Measurements from ENCODE around the gene JMJD4. TPM values are rescaled to one million over a fixed set of nuclear protein-coding genes. Genes with fewer than 3 reads are reported as not detected.

JMJD4 gene
- total and polyA plus RNA-seq, 4 donors: 10.6 to 14.4 (median 12.6) TPM

DNA sequence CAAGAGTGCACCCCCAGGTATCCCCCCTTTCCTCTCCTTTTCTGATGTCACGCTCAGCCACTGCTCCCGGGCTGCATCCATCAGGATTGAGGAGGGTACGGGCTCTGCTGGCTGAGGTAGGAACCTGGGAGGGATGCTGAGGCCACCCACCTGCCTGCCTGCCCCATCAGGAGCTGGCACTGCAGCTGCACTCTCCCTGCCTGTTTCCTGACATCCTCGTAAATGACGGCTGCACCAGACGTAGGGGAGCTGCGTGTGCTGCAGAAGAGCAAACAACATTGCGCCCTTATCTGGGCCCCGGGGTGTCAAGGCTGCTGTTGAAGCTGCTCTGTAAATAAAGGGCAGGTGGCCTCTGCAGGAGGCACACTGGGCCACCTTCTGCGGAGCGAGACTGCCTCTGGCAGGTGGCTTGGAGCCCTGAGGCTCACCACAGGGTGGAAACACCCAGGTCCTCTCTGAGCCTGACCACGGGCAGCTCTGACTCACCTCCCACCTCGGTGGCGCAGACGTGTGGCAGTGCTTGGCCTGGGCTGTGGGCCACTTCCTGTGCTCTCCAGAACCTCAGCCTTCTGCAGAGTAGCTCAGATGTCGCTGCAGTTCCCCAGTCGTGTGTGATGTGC, 31.0 kb upstream of the JMJD4 start:
- ATAC-seq (ENCODE audit: low FRiP score): no peak
- peaks cover 0 to 9% of the 10 kb centered on the region in 2 donors for H3K36me3 ChIP-seq (ENCODE audit: control insufficient read depth in 1 of 2, insufficient read depth in 2 of 2, low read length in 1 of 2)
- DNase-seq: peak in 1 of 2 donors; percentile 71
- intact Hi-C loops (cut with DNase I): loop anchor here in 1 of 2 donors (10.0 kb wide), 1 partner anchor 119 kb away; no protein-coding TSS in a partner anchor
- H3K27ac ChIP-seq (ENCODE audit: low read depth in 1 of 2, low read length in 2 of 2): no peak overlapping the region
- WGBS, 2 donors: 79 to 83% methylated on average over 17 of the region's 17 CpGs
- H3K27me3 ChIP-seq (ENCODE audit: control insufficient read depth in 1 of 2, insufficient read depth in 2 of 2, low read length in 1 of 2): no peaks in the 10 kb centered on the region
- H3K4me1 ChIP-seq (ENCODE audit: control insufficient read depth in 1 of 2, insufficient read depth in 2 of 2, low read length in 2 of 2): no peaks in the 10 kb centered on the region
- no peaks in the 10 kb centered on the region for H3K9me3 ChIP-seq (ENCODE audit: control insufficient read depth, low read length)
- no peak overlapping the region for H3K4me3 ChIP-seq (ENCODE audit: low read length in 2 of 2)

DNA sequence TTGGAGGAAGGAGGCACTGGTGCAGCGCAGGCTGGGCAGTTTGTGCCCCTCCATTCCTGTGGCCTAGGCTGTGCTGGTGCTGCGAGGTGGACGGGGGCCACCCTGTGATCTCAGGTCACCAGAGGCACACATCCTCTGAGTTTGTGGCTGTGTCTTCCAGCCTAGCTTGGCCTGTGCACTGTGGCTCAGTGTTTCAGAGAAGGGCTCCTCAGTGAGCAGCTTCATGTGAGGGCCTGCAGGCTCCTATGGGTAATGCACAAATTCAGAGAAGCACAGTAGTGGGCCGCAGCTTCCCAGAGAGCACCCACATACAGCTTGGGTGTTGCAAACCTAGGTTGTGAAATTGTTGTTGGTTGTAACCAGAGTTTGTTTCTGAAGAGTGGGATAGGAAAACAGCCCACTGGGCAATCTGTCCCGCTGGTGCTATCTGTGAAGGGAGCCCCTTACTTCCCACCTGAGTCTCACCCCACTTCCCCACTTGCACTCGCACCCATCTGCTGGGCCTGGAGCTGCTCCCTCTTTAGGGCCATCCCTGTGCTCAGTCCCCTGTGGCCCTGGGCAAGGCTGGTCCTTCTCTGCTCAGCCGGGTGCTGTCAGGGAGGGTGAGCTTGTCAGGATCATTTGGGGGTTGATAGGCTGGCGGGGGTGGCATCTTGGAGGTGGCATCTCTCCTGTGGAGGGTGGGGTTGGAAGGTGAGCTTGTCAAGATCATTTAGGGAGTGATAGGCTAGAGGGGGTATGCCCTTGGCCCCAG, 30.3 kb upstream of the JMJD4 start:
- no peak overlapping the region for H3K4me3 ChIP-seq (ENCODE audit: low read length in 2 of 2)
- H3K27me3 ChIP-seq (ENCODE audit: control insufficient read depth in 1 of 2, insufficient read depth in 2 of 2, low read length in 1 of 2): no peaks in the 10 kb centered on the region
- intact Hi-C loops (cut with DNase I): loop anchor here in 1 of 2 donors (10.0 kb wide), 1 partner anchor 119 kb away; no protein-coding TSS in a partner anchor
- peak in 1 of 2 donors; percentile 41 for DNase-seq
- ATAC-seq (ENCODE audit: low FRiP score): no peak
- H3K36me3 ChIP-seq (ENCODE audit: control insufficient read depth in 1 of 2, insufficient read depth in 2 of 2, low read length in 1 of 2): peaks cover 0 to 9% of the 10 kb centered on the region in 2 donors
- H3K27ac ChIP-seq (ENCODE audit: low read depth in 1 of 2, low read length in 2 of 2): no peak overlapping the region
- 94 to 95% methylated on average over 8 of the region's 8 CpGs for WGBS, 2 donors
- H3K4me1 ChIP-seq (ENCODE audit: control insufficient read depth in 1 of 2, insufficient read depth in 2 of 2, low read length in 2 of 2): no peaks in the 10 kb centered on the region
- no peaks in the 10 kb centered on the region for H3K9me3 ChIP-seq (ENCODE audit: control insufficient read depth, low read length)

DNA sequence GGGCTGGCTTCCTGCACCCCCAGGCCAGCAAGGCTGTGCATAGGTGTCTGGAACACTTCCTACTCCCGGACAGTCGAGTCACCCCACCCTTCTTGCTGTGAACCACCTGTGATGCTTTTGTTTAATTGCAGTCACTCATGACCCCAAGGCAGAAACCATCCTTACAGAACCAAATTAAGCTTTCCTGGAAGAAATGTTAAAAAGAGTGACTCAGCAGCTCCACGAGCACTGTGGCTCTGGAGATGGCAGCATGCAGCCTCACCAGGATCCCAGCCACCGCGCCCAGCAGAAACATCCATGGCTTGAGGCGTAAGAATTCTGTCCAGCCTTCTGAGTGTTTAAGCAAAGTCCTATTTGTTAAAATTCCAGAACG, 28.9 kb upstream of the JMJD4 start:
- WGBS, 2 donors: 90 to 93% methylated on average over 7 of the region's 7 CpGs
- Histone ChIP-seq H3K27ac (ENCODE audit: low read depth in 1 of 2, low read length in 2 of 2) (no peak overlapping the region), H3K4me1 (ENCODE audit: control insufficient read depth in 1 of 2, insufficient read depth in 2 of 2, low read length in 2 of 2) (no peaks in the 10 kb centered on the region), H3K9me3 (ENCODE audit: control insufficient read depth, low read length) (no peaks in the 10 kb centered on the region), H3K4me3 (ENCODE audit: low read length in 2 of 2) (no peak overlapping the region), H3K36me3 (ENCODE audit: control insufficient read depth in 1 of 2, insufficient read depth in 2 of 2, low read length in 1 of 2) (peaks cover 0 to 9% of the 10 kb centered on the region in 2 donors), H3K27me3 (ENCODE audit: control insufficient read depth in 1 of 2, insufficient read depth in 2 of 2, low read length in 1 of 2) (no peaks in the 10 kb centered on the region)
- ATAC-seq (ENCODE audit: low FRiP score): no peak
- intact Hi-C loops (cut with DNase I): loop anchor here (5.0 to 10.0 kb wide), 2 partner anchors 121 to 183 kb away; partner anchors contain the start of gene WNT9A (in 1 of the 2)
- no peak for DNase-seq

DNA sequence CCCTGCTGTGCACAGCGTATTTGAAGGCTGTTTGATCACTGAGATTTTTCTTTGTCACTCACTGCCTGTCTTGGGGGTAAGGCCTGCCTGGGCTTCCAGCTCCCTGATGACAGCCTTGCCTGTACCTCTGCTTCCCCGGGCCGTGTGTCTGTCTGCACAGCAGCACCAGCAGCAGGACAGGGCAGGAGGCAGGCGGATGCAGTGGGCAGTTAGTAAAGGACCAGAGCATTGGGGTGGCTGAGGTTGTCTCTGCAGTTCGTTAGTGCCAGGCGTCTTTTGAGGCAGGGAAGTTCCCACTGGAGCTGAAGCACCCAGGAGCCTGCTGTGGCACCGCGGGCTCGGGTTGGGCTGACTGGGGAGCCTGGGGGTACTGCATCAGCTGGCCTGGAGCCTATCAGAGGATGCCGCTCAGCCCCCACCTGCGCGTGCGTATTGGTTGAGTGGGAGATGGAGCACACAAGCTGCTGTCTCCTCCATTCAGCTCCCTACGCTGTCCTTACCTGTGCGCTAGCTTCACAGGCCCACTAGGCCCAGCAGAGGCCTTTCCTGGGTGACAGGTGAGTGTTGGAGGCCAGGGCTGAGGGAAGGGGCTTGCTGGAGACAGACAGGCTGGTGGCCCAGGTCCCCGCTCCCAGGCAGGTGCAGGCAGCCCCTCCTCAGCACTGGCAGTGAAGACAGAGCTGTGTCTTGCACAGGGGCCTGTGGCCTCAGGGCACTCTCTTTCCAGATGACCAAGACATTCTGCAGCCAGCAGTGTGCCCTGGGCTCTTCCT, 28.3 kb upstream of the JMJD4 start:
- Histone ChIP-seq H3K4me1 (ENCODE audit: control insufficient read depth in 1 of 2, insufficient read depth in 2 of 2, low read length in 2 of 2) (no peaks in the 10 kb centered on the region), H3K4me3 (ENCODE audit: low read length in 2 of 2) (no peak overlapping the region), H3K27ac (ENCODE audit: low read depth in 1 of 2, low read length in 2 of 2) (no peak overlapping the region), H3K36me3 (ENCODE audit: control insufficient read depth in 1 of 2, insufficient read depth in 2 of 2, low read length in 1 of 2) (peaks cover 0 to 7% of the 10 kb centered on the region in 2 donors), H3K9me3 (ENCODE audit: control insufficient read depth, low read length) (no peaks in the 10 kb centered on the region), H3K27me3 (ENCODE audit: control insufficient read depth in 1 of 2, insufficient read depth in 2 of 2, low read length in 1 of 2) (no peaks in the 10 kb centered on the region)
- intact Hi-C loops (cut with DNase I): loop anchor here (5.0 to 10.0 kb wide), 2 partner anchors 121 to 184 kb away; partner anchors contain the start of gene WNT9A (in 1 of the 2)
- ATAC-seq (ENCODE audit: low FRiP score): no peak
- 95% methylated on average over 16 of the region's 16 CpGs for WGBS, 2 donors
- peak in 1 of 2 donors; percentile 66 for DNase-seq

DNA sequence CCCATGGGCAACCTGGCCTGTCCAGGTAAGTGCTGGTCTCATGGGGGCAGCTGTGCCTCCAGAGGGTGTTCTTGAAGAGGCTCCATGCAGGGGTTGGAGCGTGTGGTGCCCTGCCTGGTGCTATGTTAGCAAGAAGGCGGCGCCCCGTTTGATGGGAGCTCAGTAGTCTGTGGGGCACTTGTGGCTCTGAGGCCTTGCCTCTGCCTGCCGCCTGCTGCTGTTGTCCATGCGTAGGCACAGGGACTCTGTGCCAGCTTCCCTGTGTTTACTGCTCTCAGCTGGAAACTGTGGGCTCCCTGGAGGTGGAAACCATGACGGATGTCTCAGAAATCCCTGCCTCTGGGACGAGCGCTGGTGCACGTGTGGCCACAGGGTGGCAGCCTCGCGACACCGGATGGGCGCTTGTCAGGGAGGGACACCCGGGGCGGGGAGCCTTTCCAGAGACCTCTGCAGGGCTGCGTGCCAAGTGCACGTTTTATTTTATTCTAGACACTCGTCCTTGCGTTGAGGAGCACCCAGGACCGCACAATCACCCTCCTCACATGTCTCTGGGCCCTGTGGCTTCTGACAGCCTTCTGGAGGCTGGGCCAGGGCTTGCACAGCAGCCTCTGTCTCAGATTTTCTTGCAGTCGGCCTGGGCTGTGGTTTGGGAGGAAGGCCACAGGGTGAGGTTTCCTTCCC, 27.3 kb upstream of the JMJD4 start:
- DNase-seq (peak; percentile 84 to 94), ATAC-seq (ENCODE audit: low FRiP score) (peak; percentile 86)
- Histone ChIP-seq H3K9me3 (ENCODE audit: control insufficient read depth, low read length) (no peaks in the 10 kb centered on the region), H3K36me3 (ENCODE audit: control insufficient read depth in 1 of 2, insufficient read depth in 2 of 2, low read length in 1 of 2) (peaks cover 0 to 4% of the 10 kb centered on the region in 2 donors), H3K27me3 (ENCODE audit: control insufficient read depth in 1 of 2, insufficient read depth in 2 of 2, low read length in 1 of 2) (no peaks in the 10 kb centered on the region), H3K4me3 (ENCODE audit: low read length in 2 of 2) (no peak overlapping the region), H3K4me1 (ENCODE audit: control insufficient read depth in 1 of 2, insufficient read depth in 2 of 2, low read length in 2 of 2) (no peaks in the 10 kb centered on the region), H3K27ac (ENCODE audit: low read depth in 1 of 2, low read length in 2 of 2) (no peak overlapping the region)
- intact Hi-C loops (cut with DNase I): loop anchor here (5.0 to 10.0 kb wide), 2 partner anchors 122 to 185 kb away; partner anchors contain the start of gene WNT9A (in 1 of the 2)
- 15% methylated on average over 22 of the region's 22 CpGs for WGBS, 2 donors

DNA sequence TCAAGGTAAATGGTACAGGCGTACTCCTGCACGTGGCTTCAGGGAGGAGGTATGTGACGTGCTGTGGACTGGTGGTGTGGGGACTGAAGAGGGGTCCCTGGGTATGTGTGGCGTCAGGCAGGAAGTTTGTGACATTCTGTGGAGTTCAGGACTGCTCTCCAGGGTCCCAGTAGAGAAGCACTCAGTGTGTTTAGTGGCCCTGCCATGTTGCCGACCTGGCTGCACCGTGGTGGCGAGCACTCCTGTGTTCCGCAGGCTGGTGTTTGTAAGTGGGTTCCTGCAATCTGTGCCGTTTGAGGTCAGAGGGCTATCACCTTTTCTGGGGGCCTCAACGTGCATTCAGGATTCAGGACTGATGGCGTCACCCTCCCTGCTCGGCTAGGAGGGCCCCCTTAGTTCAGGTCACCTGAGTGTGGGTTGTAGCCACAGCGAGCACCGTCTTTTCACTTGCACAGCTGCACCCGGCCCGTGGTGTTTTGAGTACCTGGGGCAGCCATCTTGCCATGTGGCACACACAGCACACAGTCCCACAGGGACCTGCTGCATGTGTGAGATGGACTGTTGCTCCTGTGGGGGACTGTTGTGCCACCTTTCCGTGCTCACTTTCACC, 26.6 kb upstream of the JMJD4 start:
- no peaks in the 10 kb centered on the region for H3K9me3 ChIP-seq (ENCODE audit: control insufficient read depth, low read length)
- DNase-seq (peak in 1 of 2 donors; percentile 64), ATAC-seq (ENCODE audit: low FRiP score) (no peak)
- no peaks in the 10 kb centered on the region for H3K36me3 ChIP-seq (ENCODE audit: control insufficient read depth in 1 of 2, insufficient read depth in 2 of 2, low read length in 1 of 2)
- H3K27ac ChIP-seq (ENCODE audit: low read depth in 1 of 2, low read length in 2 of 2): no peak overlapping the region
- 82 to 84% methylated on average over 17 of the region's 17 CpGs for WGBS, 2 donors
- H3K27me3 ChIP-seq (ENCODE audit: control insufficient read depth in 1 of 2, insufficient read depth in 2 of 2, low read length in 1 of 2): no peaks in the 10 kb centered on the region
- H3K4me3 ChIP-seq (ENCODE audit: low read length in 2 of 2): no peak overlapping the region
- intact Hi-C loops (cut with DNase I): loop anchor here (1.0 to 10.0 kb wide), 3 partner anchors 123 to 186 kb away; partner anchors contain the start of gene WNT9A (in 1 of the 2)
- no peaks in the 10 kb centered on the region for H3K4me1 ChIP-seq (ENCODE audit: control insufficient read depth in 1 of 2, insufficient read depth in 2 of 2, low read length in 2 of 2)

DNA sequence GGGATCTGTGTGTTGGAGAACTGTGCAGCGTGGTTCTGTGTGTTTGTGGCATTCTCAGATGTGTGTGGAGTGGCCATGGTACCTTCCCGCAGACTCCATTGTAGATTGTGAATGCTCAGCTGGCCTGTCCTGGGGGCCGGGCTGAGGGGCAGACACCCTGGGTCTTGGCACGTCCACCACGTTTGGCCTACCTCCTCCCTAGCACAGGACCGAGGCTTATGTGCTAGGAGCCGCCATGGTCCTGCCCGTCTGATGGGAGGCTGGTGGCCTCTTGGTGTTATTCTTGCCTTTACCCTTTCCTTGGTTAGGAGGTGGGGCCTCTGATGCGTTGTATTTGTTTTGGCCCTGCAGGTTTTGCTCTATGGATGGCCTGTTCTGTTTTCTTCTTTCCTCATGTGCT, 25.3 kb upstream of the JMJD4 start:
- Histone ChIP-seq H3K36me3 (ENCODE audit: control insufficient read depth in 1 of 2, insufficient read depth in 2 of 2, low read length in 1 of 2) (no peaks in the 10 kb centered on the region), H3K4me1 (ENCODE audit: control insufficient read depth in 1 of 2, insufficient read depth in 2 of 2, low read length in 2 of 2) (no peaks in the 10 kb centered on the region), H3K4me3 (ENCODE audit: low read length in 2 of 2) (no peak overlapping the region), H3K9me3 (ENCODE audit: control insufficient read depth, low read length) (no peaks in the 10 kb centered on the region), H3K27ac (ENCODE audit: low read depth in 1 of 2, low read length in 2 of 2) (no peak overlapping the region), H3K27me3 (ENCODE audit: control insufficient read depth in 1 of 2, insufficient read depth in 2 of 2, low read length in 1 of 2) (no peaks in the 10 kb centered on the region)
- intact Hi-C loops (cut with DNase I): loop anchor here (5.0 to 10.0 kb wide), 2 partner anchors 124 to 187 kb away; partner anchors contain the start of gene WNT9A (in 1 of the 2)
- DNase-seq (peak in 1 of 2 donors; percentile 49), ATAC-seq (ENCODE audit: low FRiP score) (no peak)
- 82 to 86% methylated on average over 9 of the region's 9 CpGs for WGBS, 2 donors

Data from aorta (tissue), 5 donors.